Measurements from ENCODE around the gene SLC25A5.

GRCh38 chrX:119465555-119465954 lies 2.7 kb upstream of the SLC25A5 start:
- TF ChIP-seq POLR2A (IDR thresholded peaks at IDR 0.05), result no peak
- TF ChIP-seq, protein P1, sequence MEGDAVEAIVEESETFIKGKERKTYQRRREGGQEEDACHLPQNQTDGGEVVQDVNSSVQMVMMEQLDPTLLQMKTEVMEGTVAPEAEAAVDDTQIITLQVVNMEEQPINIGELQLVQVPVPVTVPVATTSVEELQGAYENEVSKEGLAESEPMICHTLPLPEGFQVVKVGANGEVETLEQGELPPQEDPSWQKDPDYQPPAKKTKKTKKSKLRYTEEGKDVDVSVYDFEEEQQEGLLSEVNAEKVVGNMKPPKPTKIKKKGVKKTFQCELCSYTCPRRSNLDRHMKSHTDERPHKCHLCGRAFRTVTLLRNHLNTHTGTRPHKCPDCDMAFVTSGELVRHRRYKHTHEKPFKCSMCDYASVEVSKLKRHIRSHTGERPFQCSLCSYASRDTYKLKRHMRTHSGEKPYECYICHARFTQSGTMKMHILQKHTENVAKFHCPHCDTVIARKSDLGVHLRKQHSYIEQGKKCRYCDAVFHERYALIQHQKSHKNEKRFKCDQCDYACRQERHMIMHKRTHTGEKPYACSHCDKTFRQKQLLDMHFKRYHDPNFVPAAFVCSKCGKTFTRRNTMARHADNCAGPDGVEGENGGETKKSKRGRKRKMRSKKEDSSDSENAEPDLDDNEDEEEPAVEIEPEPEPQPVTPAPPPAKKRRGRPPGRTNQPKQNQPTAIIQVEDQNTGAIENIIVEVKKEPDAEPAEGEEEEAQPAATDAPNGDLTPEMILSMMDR (IDR thresholded peaks at IDR 0.05), result no peak

Data from body of pancreas (tissue), 4 donors.